SW480 (cell line): Measurements from ENCODE around the gene PLGRKT.
"Not testable (repeated sequence)": the region's sequence is repeated elsewhere in the genome, so short reads cannot be mapped to it uniquely, and the experiment has no call there.

Experiments
- DNase-seq: peaks from one replicate; pipeline ENCODE4 v3.0.0-alpha.2; 2016; ENCODE audit warnings: low spot score

Gene PLGRKT

GRCh38 chr9:5375790-5376477 lies 61.8 kb downstream of the PLGRKT start:
- DNase-seq, result no peak

GRCh38 chr9:5375091-5375490 lies 62.6 kb downstream of the PLGRKT start:
- DNase-seq, result peak; percentile 49

- no peak for DNase-seq
Observed at GRCh38 chr9:5364294-5365024, 73.3 kb downstream of the PLGRKT start.

GRCh38 chr9:5361326-5362010 lies 76.3 kb downstream of the PLGRKT start:
- no peak for DNase-seq

- no peak for DNase-seq
Observed at GRCh38 chr9:5360341-5360740, 77.4 kb downstream of the PLGRKT start.

GRCh38 chr9:5357431-5358105 lies 80.2 kb downstream of the PLGRKT start:
- DNase-seq, result no peak

- DNase-seq, result no peak
Observed at GRCh38 chr9:5355817-5356216, 81.9 kb downstream of the PLGRKT start.

- DNase-seq, result no peak
Observed at GRCh38 chr9:5355226-5355625, 82.5 kb downstream of the PLGRKT start.

- no peak for DNase-seq
Observed at GRCh38 chr9:5354184-5354583, 83.5 kb downstream of the PLGRKT start.

GRCh38 chr9:5352637-5353248 lies 85.0 kb downstream of the PLGRKT start:
- DNase-seq, result no peak

GRCh38 chr9:5338992-5339981 lies 98.4 kb downstream of the PLGRKT start, which contains the start of gene RLN1:
TSS of gene RLN1 (minus strand) at chr9:5339876. CDS start at chr9:5339746, 130 bp downstream.
- peak; percentile 6 for DNase-seq

GRCh38 chr9:5336688-5337087 lies 101.0 kb downstream of the PLGRKT start:
- DNase-seq, result no peak

- not testable (repeated sequence) for DNase-seq
Observed at GRCh38 chr9:5331276-5331675, 106.4 kb downstream of the PLGRKT start.

GRCh38 chr9:5326893-5327548 lies 110.7 kb downstream of the PLGRKT start:
- DNase-seq, result no peak

- DNase-seq, result no peak
Observed at GRCh38 chr9:5326187-5326586, 111.5 kb downstream of the PLGRKT start.

- DNase-seq, result not testable (repeated sequence)
Observed at GRCh38 chr9:5321601-5322000, 116.1 kb downstream of the PLGRKT start.

GRCh38 chr9:5321058-5321457 lies 116.7 kb downstream of the PLGRKT start:
- peak; percentile 12 for DNase-seq

- DNase-seq, result not testable (repeated sequence)
Observed at GRCh38 chr9:5316406-5316805, 121.3 kb downstream of the PLGRKT start.

- DNase-seq, result no peak
Observed at GRCh38 chr9:5315187-5315923, 122.4 kb downstream of the PLGRKT start.
